Skeletal muscle tissue (tissue), 4 donors: ENCODE measurements around the gene PRTN3. TPM values are rescaled to one million over a fixed set of nuclear protein-coding genes. Genes with fewer than 3 reads are reported as not detected.
"Not testable (repeated sequence)": the region's sequence is repeated elsewhere in the genome, so short reads cannot be mapped to it uniquely, and the experiment has no call there.

Experiments
- H3K27ac ChIP-seq: one replicate; pipeline ENCODE4 v1.7.0; 2013; ENCODE audit warnings: mild to moderate bottlenecking, low read depth, low read length, inconsistent platforms
- H3K27me3 ChIP-seq, 3 donors: one replicate each; pipeline ENCODE4 v1.7.0; 2013; ENCODE audit warnings: low read length in 3 of 3; ENCODE audit not compliant: control insufficient read depth in 3 of 3, insufficient read depth in 3 of 3
- H3K36me3 ChIP-seq, 3 donors: one replicate each; pipeline ENCODE4 v1.7.0; 2013; ENCODE audit warnings: low read length in 3 of 3; ENCODE audit not compliant: control insufficient read depth in 3 of 3, insufficient read depth in 3 of 3
- H3K4me1 ChIP-seq, 3 donors: one replicate each; pipeline ENCODE4 v1.7.0; 2013; ENCODE audit warnings: low read length in 3 of 3, mild to moderate bottlenecking in 3 of 3; ENCODE audit not compliant: control insufficient read depth in 3 of 3, insufficient read depth in 3 of 3
- H3K4me3 ChIP-seq, 3 donors: one replicate each; pipeline ENCODE4 v1.7.0; 2013; ENCODE audit warnings: low read length in 3 of 3
- H3K9ac ChIP-seq, 3 donors: one replicate each; pipeline ENCODE4 v1.7.0; 2013; ENCODE audit warnings: low read length in 3 of 3, mild to moderate bottlenecking in 3 of 3, moderate library complexity in 2 of 3, low read depth in 1 of 3
- H3K9me3 ChIP-seq, 3 donors: one replicate each; pipeline ENCODE4 v1.7.0; 2013; ENCODE audit warnings: low read length in 3 of 3; ENCODE audit not compliant: control insufficient read depth in 3 of 3
- total RNA-seq: library from RNA; depleted of rRNA; stranded (reverse); fragments of >200 nt; gene quantifications from one replicate; pipeline ENCODE4 v1.2.3, GENCODE V29; 2014
- donor health status: Osteomylitis.

PRTN3 gene
- total RNA-seq, 1 donor from 2014 or later = 4.7 TPM

DNA sequence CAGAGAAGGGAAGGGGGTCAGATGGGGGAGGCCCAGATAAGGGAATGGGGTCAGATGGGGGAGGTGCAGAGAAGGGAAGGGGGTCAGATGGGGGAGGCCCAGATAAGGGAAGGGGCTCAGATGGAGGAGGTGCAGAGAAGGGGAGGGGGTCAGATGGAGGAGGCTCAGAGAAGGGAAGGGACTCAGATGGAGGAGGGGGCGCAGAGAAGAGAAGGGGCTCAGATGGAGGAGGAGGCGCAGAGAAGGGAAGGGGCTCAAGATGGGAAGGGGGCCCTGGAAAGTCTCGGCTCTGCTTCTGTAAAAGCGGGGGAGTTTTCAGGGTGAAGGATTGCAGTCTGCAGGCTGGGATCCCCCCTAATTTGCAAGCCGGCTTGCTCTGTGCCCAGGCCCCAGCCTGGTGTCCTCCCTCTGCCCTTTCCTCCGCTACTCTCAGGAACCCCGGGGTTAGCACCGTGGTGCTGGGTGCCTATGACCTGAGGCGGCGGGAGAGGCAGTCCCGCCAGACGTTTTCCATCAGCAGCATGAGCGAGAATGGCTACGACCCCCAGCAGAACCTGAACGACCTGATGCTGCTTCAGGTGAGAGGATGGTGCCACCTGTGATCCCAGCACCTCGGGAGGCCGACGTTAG, 11.6 kb upstream of the PRTN3 start:
- Histone ChIP-seq H3K27ac (no peak overlapping the region), H3K36me3 (no peaks in the 10 kb centered on the region), H3K4me1 (no peaks in the 10 kb centered on the region), H3K4me3 (no peak overlapping the region), H3K27me3 (peaks cover 26 to 43% (median 30%) of the 10 kb centered on the region in 3 donors), H3K9ac (no peak overlapping the region), H3K9me3 (no peaks in the 10 kb centered on the region)

DNA sequence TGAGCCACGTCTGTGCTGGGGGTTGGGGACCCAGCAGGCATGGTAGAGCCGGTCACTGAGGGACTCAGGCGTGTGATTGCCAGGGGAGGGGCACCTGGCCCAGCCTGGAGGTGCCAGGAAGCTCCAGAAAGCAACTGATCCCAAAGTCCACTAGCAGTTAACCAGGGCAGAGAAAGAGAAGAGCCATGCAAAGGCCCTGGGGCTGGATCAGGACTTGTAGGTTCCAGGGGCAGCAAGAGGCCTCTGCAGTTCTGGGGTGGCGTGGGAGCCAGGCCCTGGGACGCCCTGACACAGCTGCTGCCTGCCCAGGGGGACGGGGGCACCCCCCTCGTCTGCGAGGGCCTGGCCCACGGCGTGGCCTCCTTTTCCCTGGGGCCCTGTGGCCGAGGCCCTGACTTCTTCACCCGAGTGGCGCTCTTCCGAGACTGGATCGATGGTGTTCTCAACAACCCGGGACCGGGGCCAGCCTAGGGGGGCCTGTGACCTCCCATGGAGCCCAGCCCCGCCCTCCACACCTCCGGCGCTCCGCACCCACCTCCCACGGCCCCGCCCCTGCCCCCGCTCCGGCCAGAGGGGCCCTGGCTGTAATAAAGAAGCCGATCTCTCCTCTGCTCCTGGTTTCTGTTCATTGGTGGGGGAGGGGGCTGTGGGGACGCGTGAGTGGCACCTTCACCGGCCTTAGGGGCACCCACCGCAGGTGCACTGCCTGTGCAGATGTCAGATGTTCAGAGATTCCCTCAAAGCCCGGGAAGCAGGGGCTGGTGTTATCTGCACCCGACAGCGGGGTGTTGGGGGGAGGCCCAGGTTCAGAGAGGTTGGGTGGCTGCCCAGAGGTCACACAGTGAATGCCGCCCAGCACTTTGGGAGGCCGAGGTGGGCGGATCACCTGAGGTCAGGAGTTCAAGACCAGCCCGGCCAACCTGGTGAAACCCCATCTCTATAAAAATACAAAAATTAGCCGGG, 9.1 kb upstream of the PRTN3 start:
- Histone ChIP-seq H3K9me3 (no peaks in the 10 kb centered on the region), H3K27me3 (peaks cover 38 to 52% (median 38%) of the 10 kb centered on the region in 3 donors)

DNA sequence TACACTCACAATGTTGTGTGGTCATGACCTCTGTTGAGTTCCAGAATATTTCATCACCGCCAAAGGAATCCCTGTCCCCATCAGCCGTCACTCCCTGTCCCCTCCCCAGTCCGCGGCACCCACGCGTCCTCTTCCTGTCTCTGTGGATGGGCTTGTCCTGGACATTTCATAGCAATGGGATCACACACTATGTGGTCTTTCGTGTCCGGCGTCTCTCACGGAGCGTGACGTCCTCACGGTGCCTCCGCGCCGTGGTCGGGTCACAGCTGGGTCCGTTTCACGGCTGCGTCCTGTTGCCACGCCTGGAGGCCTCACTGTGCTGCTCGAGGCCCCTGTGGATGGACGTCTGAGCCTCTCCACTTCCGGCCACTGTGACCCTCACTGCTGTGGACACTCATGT, 6.6 kb upstream of the PRTN3 start:
- H3K9ac ChIP-seq = no peak overlapping the region
- H3K36me3 ChIP-seq = no peaks in the 10 kb centered on the region
- no peak overlapping the region for H3K4me3 ChIP-seq
- H3K9me3 ChIP-seq = no peaks in the 10 kb centered on the region
- H3K4me1 ChIP-seq = peaks cover 0 to 3% (median 2%) of the 10 kb centered on the region in 3 donors
- no peak overlapping the region for H3K27ac ChIP-seq
- peaks cover 34 to 52% (median 39%) of the 10 kb centered on the region in 3 donors for H3K27me3 ChIP-seq

More for the DNA sequence above, 9.1 kb upstream of the PRTN3 start:
- no peaks in the 10 kb centered on the region for H3K4me1 ChIP-seq
- no peak overlapping the region for H3K4me3 ChIP-seq
- no peak overlapping the region for H3K9ac ChIP-seq
- no peak overlapping the region for H3K27ac ChIP-seq
- no peaks in the 10 kb centered on the region for H3K36me3 ChIP-seq

DNA sequence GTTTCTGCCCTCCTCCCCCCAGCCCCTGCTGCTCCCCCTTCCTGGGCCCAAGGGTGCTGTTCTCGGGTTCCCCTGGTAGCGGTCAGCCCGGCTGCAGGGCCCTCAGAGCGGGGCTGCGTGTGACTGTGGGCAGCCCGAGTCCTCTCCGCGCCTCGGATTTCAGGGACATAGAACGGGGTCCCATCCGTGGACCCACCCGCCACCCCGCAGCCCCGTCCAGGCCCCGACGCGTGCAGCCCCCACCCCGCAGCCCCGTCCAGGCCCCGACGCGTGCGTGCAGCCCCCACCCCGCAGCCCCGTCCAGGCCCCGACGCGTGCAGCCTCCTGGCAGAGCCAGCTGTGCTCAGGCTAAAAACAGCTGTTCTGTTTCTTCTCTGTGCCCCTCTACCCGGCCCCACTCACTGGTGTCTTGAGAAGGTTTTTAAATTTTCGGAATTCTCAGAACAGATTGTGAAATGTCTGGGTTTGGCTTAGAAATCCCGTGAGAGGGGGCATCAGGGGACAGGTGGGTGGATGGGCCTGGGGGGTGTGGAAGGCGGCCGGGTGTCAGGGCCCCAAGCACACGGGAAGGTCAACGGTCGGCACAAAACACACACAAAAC, 5.5 kb upstream of the PRTN3 start:
- H3K9ac ChIP-seq = no peak overlapping the region
- H3K36me3 ChIP-seq = no peaks in the 10 kb centered on the region
- H3K27ac ChIP-seq = no peak overlapping the region
- H3K4me3 ChIP-seq = no peak overlapping the region
- H3K4me1 ChIP-seq = peaks cover 0 to 3% (median 2%) of the 10 kb centered on the region in 3 donors
- no peaks in the 10 kb centered on the region for H3K9me3 ChIP-seq
- H3K27me3 ChIP-seq = peaks cover 31 to 47% (median 35%) of the 10 kb centered on the region in 3 donors

DNA sequence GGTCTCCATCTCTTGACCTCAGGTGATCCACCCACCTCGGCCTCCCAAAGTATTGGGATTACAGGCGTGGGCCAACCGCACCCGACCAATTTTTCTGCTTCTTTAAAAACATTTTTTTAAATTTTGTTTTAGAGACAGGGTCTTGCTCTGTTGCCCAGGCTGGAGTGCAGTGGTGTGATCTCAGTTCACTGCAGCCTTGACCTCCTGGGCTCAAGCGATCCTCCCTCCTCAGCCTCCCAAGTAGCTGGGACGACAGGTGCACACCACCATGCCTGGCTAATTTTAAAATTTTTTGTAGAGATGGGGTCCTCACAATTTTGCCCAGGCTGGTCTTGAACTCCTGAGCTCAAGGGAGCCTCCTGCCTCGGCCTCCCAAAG, 2.0 kb downstream of the PRTN3 start:
- not testable (repeated sequence) for H3K4me1 ChIP-seq, H3K9me3 ChIP-seq, H3K27ac ChIP-seq, H3K9ac ChIP-seq, H3K4me3 ChIP-seq, H3K36me3 ChIP-seq
- peaks cover 44 to 61% (median 48%) of the 10 kb centered on the region in 3 donors for H3K27me3 ChIP-seq

DNA sequence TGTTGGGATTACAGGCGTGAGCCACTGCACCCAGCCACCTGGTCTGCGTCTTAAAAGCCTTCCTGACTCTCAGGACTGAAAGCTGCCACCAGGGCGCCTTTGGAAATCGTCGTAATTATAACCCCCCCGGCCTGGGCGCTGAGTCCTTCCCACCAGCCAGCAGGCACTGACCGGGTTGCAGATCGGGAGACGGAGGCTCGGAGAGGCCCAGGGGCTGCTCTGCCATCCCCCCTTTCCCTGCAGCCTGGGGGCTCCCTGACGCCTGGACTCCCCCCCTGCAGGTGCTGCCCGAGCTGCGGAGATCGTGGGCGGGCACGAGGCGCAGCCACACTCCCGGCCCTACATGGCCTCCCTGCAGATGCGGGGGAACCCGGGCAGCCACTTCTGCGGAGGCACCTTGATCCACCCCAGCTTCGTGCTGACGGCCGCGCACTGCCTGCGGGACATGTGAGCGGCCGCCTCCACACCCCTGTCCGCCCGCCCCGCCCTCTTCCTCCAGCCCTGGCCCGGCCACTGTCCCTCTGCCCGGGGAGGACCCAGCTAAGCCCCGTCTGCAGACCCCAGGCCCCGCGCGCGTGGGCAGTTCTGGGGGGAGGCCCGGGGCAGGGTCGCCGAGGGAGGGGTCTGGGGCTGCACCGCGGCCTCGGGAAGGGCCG, 2.5 kb downstream of the PRTN3 start:
- no peaks in the 10 kb centered on the region for H3K9me3 ChIP-seq
- no peaks in the 10 kb centered on the region for H3K36me3 ChIP-seq
- no peak overlapping the region for H3K9ac ChIP-seq
- H3K4me3 ChIP-seq = no peak overlapping the region
- H3K4me1 ChIP-seq = peaks cover 4 to 10% (median 6%) of the 10 kb centered on the region in 3 donors
- peaks cover 48 to 67% (median 53%) of the 10 kb centered on the region in 3 donors for H3K27me3 ChIP-seq
- no peak overlapping the region for H3K27ac ChIP-seq

DNA sequence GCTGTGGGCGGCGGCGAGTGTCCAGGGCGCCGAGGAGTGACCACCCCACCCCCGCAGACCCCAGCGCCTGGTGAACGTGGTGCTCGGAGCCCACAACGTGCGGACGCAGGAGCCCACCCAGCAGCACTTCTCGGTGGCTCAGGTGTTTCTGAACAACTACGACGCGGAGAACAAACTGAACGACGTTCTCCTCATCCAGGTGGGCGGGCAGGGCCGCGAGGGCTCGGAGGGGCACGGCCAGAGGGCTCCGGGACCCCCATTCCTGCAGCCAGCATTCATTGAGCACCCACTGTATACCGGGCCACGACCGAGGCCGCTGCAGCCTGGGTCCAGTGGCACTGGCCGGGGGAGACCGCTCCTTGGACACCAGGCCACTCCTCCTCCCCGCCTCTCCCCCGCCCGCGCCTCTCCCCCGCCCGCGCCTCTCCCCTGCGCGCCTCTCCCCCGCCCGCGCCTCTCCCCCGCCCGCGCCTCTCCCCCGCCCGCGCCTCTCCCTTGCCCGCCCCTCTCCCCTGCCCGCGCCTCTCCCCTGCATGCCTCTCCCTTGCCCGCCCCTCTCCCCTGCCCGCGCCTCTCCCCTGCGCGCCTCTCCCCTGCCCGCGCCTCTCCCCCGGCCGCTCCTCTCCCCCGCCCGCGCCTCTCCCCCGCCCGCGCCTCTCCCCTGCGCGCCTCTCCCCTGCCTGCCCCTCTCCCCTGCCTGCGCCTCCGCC, 3.2 kb downstream of the PRTN3 start:
- Histone ChIP-seq H3K9me3 (no peaks in the 10 kb centered on the region), H3K27me3 (peaks cover 49 to 67% (median 50%) of the 10 kb centered on the region in 3 donors), H3K27ac (no peak overlapping the region), H3K36me3 (no peaks in the 10 kb centered on the region), H3K9ac (no peak overlapping the region), H3K4me3 (no peak overlapping the region), H3K4me1 (peaks cover 2 to 8% (median 6%) of the 10 kb centered on the region in 3 donors)

DNA sequence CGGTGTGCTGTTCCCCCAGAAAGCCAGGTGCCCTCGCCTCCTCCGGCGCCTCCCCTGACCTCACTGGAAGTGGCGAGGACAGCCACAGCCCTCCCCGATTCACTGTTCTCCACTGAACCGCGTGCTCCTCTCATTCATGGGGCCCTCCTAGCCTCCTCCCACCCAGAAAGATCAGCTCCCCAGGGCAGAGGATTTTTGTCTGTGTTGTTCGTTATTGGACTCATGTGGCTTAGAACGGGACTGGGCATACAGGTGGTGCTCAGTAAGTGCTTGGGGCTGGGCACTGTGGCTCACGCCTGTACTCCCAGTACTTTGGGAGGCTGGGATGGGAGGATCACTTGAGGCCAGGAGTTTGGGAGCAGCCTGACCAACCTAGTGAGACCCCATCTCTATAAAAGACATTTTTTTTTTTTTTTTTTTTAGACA, 3.8 kb downstream of the PRTN3 start:
- no peaks in the 10 kb centered on the region for H3K36me3 ChIP-seq
- peaks cover 48 to 65% (median 55%) of the 10 kb centered on the region in 3 donors for H3K27me3 ChIP-seq

More for the DNA sequence above, 3.8 kb downstream of the PRTN3 start:
- no peak overlapping the region for H3K9ac ChIP-seq
- peaks cover 2 to 7% (median 6%) of the 10 kb centered on the region in 3 donors for H3K4me1 ChIP-seq
- H3K9me3 ChIP-seq = no peaks in the 10 kb centered on the region
- no peak overlapping the region for H3K27ac ChIP-seq
- H3K4me3 ChIP-seq = no peak overlapping the region
